Lower lobe of right lung (tissue), 2 donors: ENCODE data around the gene MEIS1. TPM values are rescaled to one million over a fixed set of nuclear protein-coding genes. Genes with fewer than 3 reads are reported as not detected.

Source experiments
- ATAC-seq, 2 donors: fragments of 200-7000 bp; cut with Tn5 transposase; one replicate each; pipeline ENCODE4 v1.9.1; 2020 to 2022; ENCODE audit warnings: mild to moderate bottlenecking in 2 of 2, moderate library complexity in 2 of 2
- DNase-seq: peaks from one replicate; pipeline ENCODE4 v3.0.0-alpha.2; 2020
- H3K27ac ChIP-seq: fragments of 200-600 bp; one replicate; pipeline ENCODE4 v1.8.0; 2022
- H3K27me3 ChIP-seq: fragments of 200-600 bp; one replicate; pipeline ENCODE4 v1.8.0; 2022; ENCODE audit warnings: low read depth
- H3K36me3 ChIP-seq: fragments of 200-600 bp; one replicate; pipeline ENCODE4 v1.8.0; 2022; ENCODE audit warnings: mild to moderate bottlenecking
- H3K4me1 ChIP-seq: fragments of 200-600 bp; one replicate; pipeline ENCODE4 v1.8.0; 2022
- H3K4me3 ChIP-seq: fragments of 200-600 bp; one replicate; pipeline ENCODE4 v1.8.0; 2022; ENCODE audit warnings: mild to moderate bottlenecking
- H3K9me3 ChIP-seq: fragments of 200-600 bp; one replicate; pipeline ENCODE4 v1.8.0; 2022
- CTCF ChIP-seq: fragments of 200-600 bp; IDR thresholded peaks from one replicate; pipeline ENCODE4 v1.8.0; 2022; ENCODE audit warnings: antibody characterized with exemption, mild to moderate bottlenecking
- intact Hi-C: fragments of 100-400 bp; cut with DNase I; formaldehyde crosslinking; loops from one replicate; pipeline ENCODE4 v1.11.0; 2022
- total RNA-seq: library from RNA; stranded (reverse); fragmentation: NEBNext Ultra II Directional; extraction: Animal tissue kit (Norgen Biotek cat#: 25700); gene quantifications from one replicate; pipeline ENCODE4 v1.2.1, GENCODE V29; 2021
- donor health status: DM: no; HTN: yes; CAD: no; lungs with severe emphysema.

MEIS1 gene
- total RNA-seq, 1 donor from 2014 or later: 54.7 TPM

GRCh38 chr2:66595556-66595955 is 160.6 kb downstream of the MEIS1 start:
- no peak overlapping the region for H3K4me3 ChIP-seq
- no peak for TF ChIP-seq CTCF
- no peak overlapping the region for H3K27ac ChIP-seq
- DNase-seq: no peak
- no peaks in the 10 kb centered on the region for H3K4me1 ChIP-seq
- no peak for ATAC-seq
- H3K36me3 ChIP-seq: no peaks in the 10 kb centered on the region
- H3K9me3 ChIP-seq: no peaks in the 10 kb centered on the region
- intact Hi-C loops: no loop called here
- H3K27me3 ChIP-seq: no peaks in the 10 kb centered on the region

GRCh38 chr2:66596256-66596655 is 161.3 kb downstream of the MEIS1 start:
- Histone ChIP-seq H3K27me3 (no peaks in the 10 kb centered on the region), H3K4me3 (no peak overlapping the region), H3K36me3 (no peaks in the 10 kb centered on the region), H3K9me3 (no peaks in the 10 kb centered on the region), H3K4me1 (no peaks in the 10 kb centered on the region), H3K27ac (no peak overlapping the region)
- no peak for TF ChIP-seq CTCF
- DNase-seq (no peak), ATAC-seq (no peak)
- intact Hi-C loops: no loop called here

- H3K27ac ChIP-seq: no peak overlapping the region
- H3K36me3 ChIP-seq: no peaks in the 10 kb centered on the region
- intact Hi-C loops: no loop called here
- no peaks in the 10 kb centered on the region for H3K27me3 ChIP-seq
- H3K4me3 ChIP-seq: no peak overlapping the region
- H3K9me3 ChIP-seq: no peaks in the 10 kb centered on the region
- no peak for TF ChIP-seq CTCF
- ATAC-seq (no peak), DNase-seq (no peak)
- no peaks in the 10 kb centered on the region for H3K4me1 ChIP-seq
These were observed 166.7 kb downstream of the MEIS1 start for GRCh38 chr2:66601624-66602023.

- intact Hi-C loops: no loop called here
- no peak for ATAC-seq
- TF ChIP-seq CTCF: no peak
- no peak for DNase-seq
- Histone ChIP-seq H3K27ac (no peak overlapping the region), H3K4me1 (no peaks in the 10 kb centered on the region), H3K36me3 (no peaks in the 10 kb centered on the region), H3K27me3 (no peaks in the 10 kb centered on the region), H3K4me3 (no peak overlapping the region), H3K9me3 (no peaks in the 10 kb centered on the region)
These were observed 167.4 kb downstream of the MEIS1 start for GRCh38 chr2:66602341-66602740.

- intact Hi-C loops: no loop called here
- no peak for DNase-seq
- Histone ChIP-seq H3K9me3 (no peaks in the 10 kb centered on the region), H3K4me3 (no peak overlapping the region), H3K27ac (no peak overlapping the region), H3K36me3 (no peaks in the 10 kb centered on the region), H3K4me1 (no peaks in the 10 kb centered on the region), H3K27me3 (no peaks in the 10 kb centered on the region)
- ATAC-seq: no peak
- TF ChIP-seq CTCF: no peak
These were observed 169.4 kb downstream of the MEIS1 start for GRCh38 chr2:66604326-66604725.

- Histone ChIP-seq H3K36me3 (no peaks in the 10 kb centered on the region), H3K4me1 (no peaks in the 10 kb centered on the region)
These were observed 170.1 kb downstream of the MEIS1 start for GRCh38 chr2:66604976-66605375.

More at GRCh38 chr2:66604976-66605375, 170.1 kb downstream of the MEIS1 start:
- Histone ChIP-seq H3K4me3 (no peak overlapping the region), H3K27me3 (no peaks in the 10 kb centered on the region), H3K9me3 (no peaks in the 10 kb centered on the region), H3K27ac (no peak overlapping the region)
- ATAC-seq: no peak
- intact Hi-C loops: no loop called here
- TF ChIP-seq CTCF: no peak
- no peak for DNase-seq
